Measurements from ENCODE around the gene PCMTD2.
"Not testable (repeated sequence)": the region's sequence is repeated elsewhere in the genome, so short reads cannot be mapped to it uniquely, and the experiment has no call there.

Gene PCMTD2

DNA sequence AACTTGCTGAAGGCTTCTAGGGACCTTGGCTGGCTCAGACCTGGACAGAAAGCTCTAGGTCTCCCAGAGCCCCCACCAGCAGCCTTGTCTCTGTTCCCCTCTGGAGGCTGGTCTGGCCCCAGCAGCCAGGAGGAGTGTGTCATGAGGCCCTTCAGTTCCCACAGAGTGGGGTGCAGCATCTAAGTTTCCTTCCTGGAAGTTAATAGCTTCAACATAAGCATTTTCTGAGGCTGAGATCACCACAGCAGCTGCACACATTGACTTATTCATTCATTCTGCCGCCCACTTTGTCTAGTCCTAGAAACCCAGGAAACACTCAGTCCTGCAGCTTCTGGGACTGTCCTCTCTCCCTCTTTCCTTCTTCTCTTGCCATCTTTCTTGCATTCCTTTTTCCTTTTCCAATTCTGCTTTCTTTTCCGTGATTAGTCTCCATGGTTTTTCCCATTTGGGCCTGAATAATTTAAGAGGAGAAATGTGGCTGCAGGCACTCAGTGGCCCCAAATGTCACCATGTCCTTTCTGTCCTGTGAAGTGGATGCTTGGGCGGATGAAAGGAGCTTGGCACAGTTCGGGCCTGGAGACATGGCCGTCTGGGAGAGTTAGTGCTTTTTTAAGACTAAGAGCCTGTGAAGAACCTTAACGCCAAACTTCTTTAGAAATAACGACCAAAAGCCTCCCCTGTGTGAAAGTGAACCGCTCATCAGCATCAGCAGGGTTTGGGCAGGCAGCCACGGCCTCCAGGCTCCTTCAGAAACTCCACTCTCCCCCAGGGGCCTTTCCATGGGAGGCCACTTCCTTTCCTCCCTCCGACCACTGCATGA is 31.0 kb upstream of the PCMTD2 start:
- DNase-seq = no peak

GRCh38 chr20:64225171-64225595 is 30.4 kb upstream of the PCMTD2 start:
- no peak for DNase-seq

- DNase-seq = no peak
These were observed 29.5 kb upstream of the PCMTD2 start for GRCh38 chr20:64225828-64226598.

DNA sequence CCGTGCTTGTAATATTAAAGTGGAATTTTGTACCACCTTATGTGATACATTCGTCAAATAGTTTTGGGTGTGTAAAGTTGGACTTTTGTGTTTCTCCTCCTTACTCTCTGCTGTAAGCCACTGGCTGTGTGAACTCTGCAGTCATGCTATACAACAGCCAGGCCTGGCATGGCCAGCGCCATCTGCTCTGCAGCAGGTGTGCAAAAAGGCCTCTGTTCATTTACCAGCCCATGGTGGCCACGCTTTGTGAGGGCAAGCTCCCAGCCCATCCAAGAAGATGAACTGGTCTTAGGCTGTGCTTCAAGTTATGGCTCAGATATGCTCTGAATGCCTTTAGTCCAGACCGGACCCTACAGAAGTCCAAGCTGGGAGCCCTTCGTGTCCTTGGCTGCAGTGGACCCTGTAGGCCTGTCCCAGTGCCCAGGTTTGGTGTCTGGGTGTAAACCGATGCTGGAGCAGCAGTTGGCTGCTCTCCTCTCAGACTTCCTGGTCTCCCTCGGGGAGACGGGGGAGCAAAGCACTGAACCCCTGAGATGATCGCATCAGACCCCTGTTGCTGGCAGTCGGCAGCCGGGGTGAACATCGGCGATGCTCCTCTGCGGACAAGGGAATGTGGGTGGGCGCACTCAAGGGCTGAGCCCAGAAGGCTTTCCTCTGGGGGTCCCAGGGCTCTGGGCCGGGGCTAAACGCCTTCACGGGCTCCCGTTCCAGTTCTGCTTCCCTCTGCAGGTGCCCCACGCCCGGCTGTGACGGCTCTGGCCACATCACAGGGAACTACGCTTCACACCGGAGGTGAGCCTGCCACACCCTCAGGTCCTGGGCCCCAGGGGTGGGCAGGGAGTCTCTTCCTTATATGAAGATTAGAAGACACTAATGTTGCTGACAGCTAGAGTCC is 28.6 kb upstream of the PCMTD2 start:
- DNase-seq = peak in 1 of 2 experiments; percentile 9

DNA sequence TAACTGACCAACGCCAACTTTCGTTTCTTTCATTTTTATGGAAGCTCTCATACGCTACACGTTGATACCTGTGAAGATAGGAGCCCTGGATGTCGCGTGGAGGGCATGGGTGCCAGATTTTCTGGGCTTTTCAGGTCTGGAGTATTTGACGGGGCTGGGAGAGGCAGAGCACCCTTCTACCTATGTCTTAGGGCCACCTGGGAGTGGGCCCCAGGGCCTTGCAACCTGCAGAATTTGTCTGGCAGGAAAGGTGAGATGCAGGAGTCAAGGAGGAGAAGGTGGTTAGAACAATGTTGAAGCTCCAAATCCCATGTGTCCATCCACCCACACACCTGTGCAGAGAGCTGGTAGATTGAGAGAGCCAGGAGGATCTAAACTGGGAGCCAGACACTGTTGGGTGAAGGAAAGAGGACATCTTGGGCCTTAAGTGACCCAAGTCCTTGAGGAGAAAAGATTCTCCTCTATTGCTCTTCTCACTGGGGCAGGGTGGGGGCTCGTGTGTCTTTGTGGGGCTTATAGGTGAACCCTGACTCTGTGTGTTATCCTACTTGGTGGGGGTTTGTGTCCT is 27.4 kb upstream of the PCMTD2 start:
- no peak for DNase-seq

- DNase-seq = no peak
These were observed 26.6 kb upstream of the PCMTD2 start for GRCh38 chr20:64228751-64229506.

- DNase-seq = no peak
These were observed 26.0 kb upstream of the PCMTD2 start for GRCh38 chr20:64229507-64230061.

GRCh38 chr20:64230461-64231145 is 24.9 kb upstream of the PCMTD2 start:
- no peak for DNase-seq

- no peak for DNase-seq
These were observed 23.7 kb upstream of the PCMTD2 start for GRCh38 chr20:64231621-64232550.

GRCh38 chr20:64232794-64233193 is 22.8 kb upstream of the PCMTD2 start:
- no peak for DNase-seq

- DNase-seq = no peak
These were observed 21.8 kb upstream of the PCMTD2 start for GRCh38 chr20:64233725-64234124.

- no peak for DNase-seq
These were observed 21.2 kb upstream of the PCMTD2 start for GRCh38 chr20:64234291-64234791.

DNA sequence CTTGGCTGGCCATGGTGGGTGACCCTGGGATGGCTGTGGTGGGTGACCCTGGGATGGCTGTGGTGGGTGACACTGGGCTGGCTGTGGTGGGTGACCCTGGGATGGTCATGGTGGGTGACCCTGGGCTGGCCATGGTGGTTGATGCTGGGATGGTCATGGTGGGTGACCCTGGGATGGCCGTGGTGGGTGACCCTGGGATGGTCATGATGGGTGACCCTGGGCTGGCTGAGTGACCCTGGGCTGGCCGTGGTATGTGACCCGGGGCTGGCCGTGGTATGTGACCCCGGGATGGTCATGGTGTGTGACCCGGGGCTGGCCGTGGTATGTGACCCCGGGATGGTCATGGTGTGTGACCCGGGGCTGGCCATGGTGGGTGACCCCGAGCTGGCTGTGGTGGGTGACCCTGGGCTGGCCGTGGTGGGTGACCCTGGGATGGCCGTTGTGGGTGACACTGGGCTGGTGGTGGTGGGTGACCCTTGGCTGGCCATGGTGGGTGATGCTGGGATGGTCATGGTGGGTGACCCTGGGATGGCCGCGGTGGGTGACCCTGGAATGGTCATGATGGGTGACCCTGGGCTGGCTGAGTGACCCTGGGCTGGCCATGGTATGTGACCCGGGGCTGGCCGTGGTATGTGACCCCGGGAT is 20.5 kb upstream of the PCMTD2 start:
- DNase-seq = not testable (repeated sequence)

- DNase-seq = no peak
These were observed 19.1 kb upstream of the PCMTD2 start for GRCh38 chr20:64236137-64237088.

- no peak for DNase-seq
These were observed 18.2 kb upstream of the PCMTD2 start for GRCh38 chr20:64237316-64237715.

DNA sequence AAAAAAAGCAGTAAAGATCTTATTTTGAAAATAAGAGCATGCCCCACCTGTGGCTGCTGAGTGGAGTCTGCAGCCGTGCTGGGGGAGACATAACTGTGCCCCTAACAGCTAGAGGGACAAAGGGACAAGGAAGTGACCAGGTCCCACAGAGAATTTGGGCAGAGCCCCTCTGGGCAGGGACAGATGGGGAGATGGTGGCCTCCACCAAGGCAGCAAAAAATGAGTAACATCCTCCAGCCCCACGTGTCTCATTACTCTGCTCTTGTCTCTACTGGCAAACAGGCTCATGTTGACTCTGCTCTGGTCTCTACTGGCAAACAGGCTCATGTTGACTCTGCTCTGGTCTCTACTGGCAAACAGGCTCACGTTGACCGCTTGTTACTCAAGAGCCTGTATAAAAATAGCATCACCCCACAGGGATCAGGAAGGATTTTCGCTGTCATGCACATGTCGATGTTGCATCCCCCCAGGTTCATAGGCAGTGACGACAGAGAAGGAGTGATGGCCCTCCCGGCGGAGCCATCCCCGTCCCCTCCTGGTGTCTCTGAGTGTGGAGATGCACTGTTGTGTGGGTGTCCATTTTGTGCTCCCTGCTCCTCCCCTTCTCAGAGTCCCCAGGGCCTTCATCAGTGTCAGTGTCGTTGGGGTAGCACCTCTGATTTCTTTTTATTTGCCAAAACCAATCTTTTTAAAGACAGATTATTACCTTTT is 17.3 kb upstream of the PCMTD2 start:
- DNase-seq = no peak

- DNase-seq = no peak
These were observed 16.6 kb upstream of the PCMTD2 start for GRCh38 chr20:64238851-64239387.
